Brain microvascular endothelial cell (primary cell): ENCODE data around the gene ROR1.

Experiments
- DNase-seq: peaks from one replicate; pipeline ENCODE4 v3.0.0-alpha.2; 2020
- H3K27ac ChIP-seq: fragments of 250-450 bp; sonication (Bioruptor Pico); 2 replicates; pipeline ENCODE4 v1.5.1; 2020; ENCODE audit warnings: mild to moderate bottlenecking, moderate library complexity
- H3K27me3 ChIP-seq: fragments of 250-450 bp; sonication (Bioruptor Pico); replicated peaks from 2 replicates; pipeline ENCODE4 v1.5.1; 2020; ENCODE audit warnings: mild to moderate bottlenecking
- H3K36me3 ChIP-seq: fragments of 250-450 bp; sonication (Bioruptor Pico); replicated peaks from 2 replicates; pipeline ENCODE4 v1.5.1; 2020; ENCODE audit warnings: mild to moderate bottlenecking
- H3K4me3 ChIP-seq: 2 replicates; pipeline ENCODE4 v1.5.1; 2011; ENCODE audit warnings: low read depth, mild to moderate bottlenecking, control low read depth, low read length, moderate library complexity
- CTCF ChIP-seq: IDR thresholded peaks from 2 replicates; pipeline ENCODE4 v1.5.1; 2011; ENCODE audit warnings: low read depth, mild to moderate bottlenecking, moderate library complexity, low read length, control low read depth, inconsistent platforms; ENCODE audit errors: missing control alignments
- in situ Hi-C: cut with HindIII; loops from 2 replicates; pipeline ENCODE4 v1.10.0; 2017; ENCODE audit warnings: low sequenced_read_pairs, low pct_ligation_motif_present

Gene ROR1

GRCh38 chr1:63885899-63886298 is 112.1 kb downstream of the ROR1 start:
- DNase-seq, result no peak
- TF ChIP-seq CTCF, result no peak
- no peaks in the 10 kb centered on the region for H3K27me3 ChIP-seq
- no peaks in the 10 kb centered on the region for H3K36me3 ChIP-seq
- in situ Hi-C loops, result no loop called here
- H3K27ac ChIP-seq, result no peak overlapping the region
- no peak overlapping the region for H3K4me3 ChIP-seq

GRCh38 chr1:63886340-63886739 is 112.5 kb downstream of the ROR1 start:
- DNase-seq, result no peak
- no peaks in the 10 kb centered on the region for H3K27me3 ChIP-seq
- H3K27ac ChIP-seq, result no peak overlapping the region
- no peaks in the 10 kb centered on the region for H3K36me3 ChIP-seq
- H3K4me3 ChIP-seq, result no peak overlapping the region
- in situ Hi-C loops, result no loop called here
- TF ChIP-seq CTCF, result no peak

- H3K27ac ChIP-seq, result no peak overlapping the region
- no peak for DNase-seq
- H3K4me3 ChIP-seq, result no peak overlapping the region
- no peak for TF ChIP-seq CTCF
- in situ Hi-C loops, result no loop called here
- H3K27me3 ChIP-seq, result no peaks in the 10 kb centered on the region
- no peaks in the 10 kb centered on the region for H3K36me3 ChIP-seq
Measured at GRCh38 chr1:63887809-63888208, 114.0 kb downstream of the ROR1 start.

GRCh38 chr1:63888984-63889383 is 115.2 kb downstream of the ROR1 start:
- no peak for TF ChIP-seq CTCF
- DNase-seq, result no peak
- in situ Hi-C loops, result no loop called here
- Histone ChIP-seq H3K27me3 (no peaks in the 10 kb centered on the region), H3K4me3 (no peak overlapping the region), H3K36me3 (no peaks in the 10 kb centered on the region), H3K27ac (no peak overlapping the region)

- H3K27ac ChIP-seq, result no peak overlapping the region
- no peak for TF ChIP-seq CTCF
- no peak for DNase-seq
- in situ Hi-C loops, result no loop called here
- H3K4me3 ChIP-seq, result no peak overlapping the region
- H3K27me3 ChIP-seq, result no peaks in the 10 kb centered on the region
- H3K36me3 ChIP-seq, result no peaks in the 10 kb centered on the region
Measured at GRCh38 chr1:63890468-63890867, 116.7 kb downstream of the ROR1 start.

- no peak for TF ChIP-seq CTCF
- no peak for DNase-seq
- Histone ChIP-seq H3K27me3 (no peaks in the 10 kb centered on the region), H3K36me3 (no peaks in the 10 kb centered on the region), H3K4me3 (no peak overlapping the region), H3K27ac (no peak overlapping the region)
- in situ Hi-C loops, result no loop called here
Measured at GRCh38 chr1:63891060-63891690, 117.4 kb downstream of the ROR1 start.
